DND-41 (cell line): ENCODE measurements around the gene SUPT3H.
"Not testable (repeated sequence)": the region's sequence is repeated elsewhere in the genome, so short reads cannot be mapped to it uniquely, and the experiment has no call there.

Source experiments
- ATAC-seq: fragments of 200-7000 bp; cut with Tn5 transposase; 3 replicates; pipeline ENCODE4 v1.9.1; 2021; ENCODE audit warnings: low read depth; ENCODE audit not compliant: insufficient read depth
- DNase-seq: peaks from one replicate; pipeline ENCODE4 v3.0.0-alpha.2; 2020
- H2AFZ ChIP-seq: 2 replicates; pipeline ENCODE4 v1.6.0; 2012; ENCODE audit warnings: low read depth, low read length
- H3K27ac ChIP-seq: 2 replicates; pipeline ENCODE4 v1.5.1; 2012; ENCODE audit warnings: low read length, inconsistent platforms
- H3K27me3 ChIP-seq: fragments of 200-600 bp; sonication (generic); 2 replicates; pipeline ENCODE4 v1.6.0; 2012; ENCODE audit warnings: low read length, mild to moderate bottlenecking, inconsistent platforms; ENCODE audit not compliant: insufficient read depth, poor library complexity
- H3K36me3 ChIP-seq: 2 replicates; pipeline ENCODE4 v1.5.1; 2012; ENCODE audit warnings: low read length, inconsistent platforms; ENCODE audit not compliant: insufficient read depth
- H3K4me1 ChIP-seq: 2 replicates; pipeline ENCODE4 v1.5.1; 2012; ENCODE audit warnings: mild to moderate bottlenecking, low read length; ENCODE audit not compliant: insufficient read depth
- H3K4me2 ChIP-seq: 2 replicates; pipeline ENCODE4 v1.6.0; 2012; ENCODE audit warnings: mild to moderate bottlenecking, moderate library complexity, low read length, inconsistent platforms; ENCODE audit not compliant: insufficient read depth
- H3K4me3 ChIP-seq, 2 experiments: fragments of 200-600 bp in 1 of 2; shearing (Covaris generic) in 1 of 2; 2 replicates each; pipeline ENCODE4 v1.5.1; 2012 to 2016; ENCODE audit warnings: inconsistent platforms in 2 of 2, low read length in 2 of 2, mild to moderate bottlenecking in 2 of 2, low read depth in 1 of 2, moderate library complexity in 1 of 2
- H3K79me2 ChIP-seq: 2 replicates; pipeline ENCODE4 v1.6.0; 2012; ENCODE audit warnings: low read length, inconsistent platforms; ENCODE audit not compliant: insufficient read depth
- H3K9ac ChIP-seq: 2 replicates; pipeline ENCODE4 v1.6.0; 2012; ENCODE audit warnings: low read depth, mild to moderate bottlenecking, inconsistent platforms, low read length, moderate library complexity
- H3K9me3 ChIP-seq: 2 replicates; pipeline ENCODE4 v1.5.1; 2012; ENCODE audit warnings: low read length, moderate library complexity, mild to moderate bottlenecking, inconsistent platforms; ENCODE audit not compliant: insufficient read depth, severe bottlenecking
- H4K20me1 ChIP-seq: 2 replicates; pipeline ENCODE4 v1.6.0; 2012; ENCODE audit warnings: low read length; ENCODE audit not compliant: insufficient read depth
- CTCF ChIP-seq: IDR thresholded peaks from 2 replicates; pipeline ENCODE4 v1.5.1; 2012; ENCODE audit warnings: borderline replicate concordance, low read length, moderate library complexity, mild to moderate bottlenecking; ENCODE audit not compliant: poor library complexity, severe bottlenecking; ENCODE audit errors: extremely low read depth
- EZH2 ChIP-seq: IDR thresholded peaks from 3 replicates; pipeline ENCODE4 v1.6.1; 2012; ENCODE audit warnings: borderline replicate concordance, low read depth, mild to moderate bottlenecking, moderate library complexity, low read length, inconsistent platforms; ENCODE audit not compliant: severe bottlenecking

SUPT3H gene

GRCh38 chr6:45072673-45073072, 305.1 kb downstream of the SUPT3H start:
- Histone ChIP-seq H4K20me1 (no peaks in the 10 kb centered on the region), H3K4me1 (peaks cover 30% of the 10 kb centered on the region), H3K9me3 (no peaks in the 10 kb centered on the region), H3K4me2 (0 out of 2 replicates have a peak overlapping the region, but pooled peaks have one; percentile 3), H3K27ac (peak overlapping the region; percentile 3; the same call in 1 of the 2 replicates), H3K9ac (no peak overlapping the region), H3K4me3 (no peak overlapping the region), H3K27me3 (no peaks in the 10 kb centered on the region), H3K36me3 (no peaks in the 10 kb centered on the region), H2AFZ (no peak overlapping the region), H3K79me2 (no peaks in the 10 kb centered on the region)
- ATAC-seq (peak; percentile 79), DNase-seq (no peak)
- TF ChIP-seq EZH2 (no peak), CTCF (no peak)

GRCh38 chr6:45072016-45072415, 305.7 kb downstream of the SUPT3H start:
- no peaks in the 10 kb centered on the region for H4K20me1 ChIP-seq
- H3K27ac ChIP-seq = no peak overlapping the region
- H3K27me3 ChIP-seq = no peaks in the 10 kb centered on the region
- no peak overlapping the region for H2AFZ ChIP-seq
- DNase-seq = no peak
- no peak overlapping the region for H3K4me3 ChIP-seq
- no peaks in the 10 kb centered on the region for H3K36me3 ChIP-seq
- TF ChIP-seq CTCF = no peak
- no peak for TF ChIP-seq EZH2
- no peaks in the 10 kb centered on the region for H3K79me2 ChIP-seq
- H3K9me3 ChIP-seq = no peaks in the 10 kb centered on the region
- no peak overlapping the region for H3K9ac ChIP-seq
- ATAC-seq = no peak
- no peak overlapping the region for H3K4me2 ChIP-seq
- peaks cover 30% of the 10 kb centered on the region for H3K4me1 ChIP-seq

GRCh38 chr6:45069091-45069490, 308.6 kb downstream of the SUPT3H start:
- Histone ChIP-seq H3K4me1 (peaks cover 25% of the 10 kb centered on the region), H3K27me3 (no peaks in the 10 kb centered on the region), H3K27ac (no peak overlapping the region), H3K4me3 (no peak overlapping the region), H4K20me1 (no peaks in the 10 kb centered on the region), H3K9me3 (no peaks in the 10 kb centered on the region), H3K79me2 (no peaks in the 10 kb centered on the region), H3K9ac (no peak overlapping the region), H2AFZ (no peak overlapping the region), H3K4me2 (no peak overlapping the region), H3K36me3 (no peaks in the 10 kb centered on the region)
- TF ChIP-seq EZH2 (no peak), CTCF (no peak)
- ATAC-seq (no peak), DNase-seq (no peak)

GRCh38 chr6:45067446-45067845, 310.3 kb downstream of the SUPT3H start:
- H3K9ac ChIP-seq, H4K20me1 ChIP-seq, H3K79me2 ChIP-seq, ATAC-seq, H3K4me3 ChIP-seq, DNase-seq, H3K4me2 ChIP-seq, H3K9me3 ChIP-seq, H3K27me3 ChIP-seq, H2AFZ ChIP-seq, H3K36me3 ChIP-seq, H3K27ac ChIP-seq: not testable (repeated sequence)
- H3K4me1 ChIP-seq = peaks cover 16% of the 10 kb centered on the region

- H3K27ac ChIP-seq = peak overlapping the region; percentile 50; the same call in 1 of the 2 replicates
- H3K4me2 ChIP-seq, H3K4me3 ChIP-seq, H3K27me3 ChIP-seq, H3K79me2 ChIP-seq, H3K9ac ChIP-seq, H3K36me3 ChIP-seq, ATAC-seq, H3K4me1 ChIP-seq, H4K20me1 ChIP-seq, H3K9me3 ChIP-seq, H2AFZ ChIP-seq: not testable (repeated sequence)
- peak; percentile 47 for DNase-seq
Observed at GRCh38 chr6:45062659-45063058, 315.1 kb downstream of the SUPT3H start.
